GM20431 (cell line): ENCODE data around the gene DHX38.
"Not testable (repeated sequence)": the region's sequence is repeated elsewhere in the genome, so short reads cannot be mapped to it uniquely, and the experiment has no call there.

Experiments used
- in situ Hi-C: fragments of 300-500 bp; cut with MseI, MboI; formaldehyde crosslinking; loops from one replicate; pipeline ENCODE4 v1.15.0; 2020; ENCODE audit warnings: low sequenced_read_pairs; ENCODE audit not compliant: unreplicated experiment

The DHX38 gene

DNA sequence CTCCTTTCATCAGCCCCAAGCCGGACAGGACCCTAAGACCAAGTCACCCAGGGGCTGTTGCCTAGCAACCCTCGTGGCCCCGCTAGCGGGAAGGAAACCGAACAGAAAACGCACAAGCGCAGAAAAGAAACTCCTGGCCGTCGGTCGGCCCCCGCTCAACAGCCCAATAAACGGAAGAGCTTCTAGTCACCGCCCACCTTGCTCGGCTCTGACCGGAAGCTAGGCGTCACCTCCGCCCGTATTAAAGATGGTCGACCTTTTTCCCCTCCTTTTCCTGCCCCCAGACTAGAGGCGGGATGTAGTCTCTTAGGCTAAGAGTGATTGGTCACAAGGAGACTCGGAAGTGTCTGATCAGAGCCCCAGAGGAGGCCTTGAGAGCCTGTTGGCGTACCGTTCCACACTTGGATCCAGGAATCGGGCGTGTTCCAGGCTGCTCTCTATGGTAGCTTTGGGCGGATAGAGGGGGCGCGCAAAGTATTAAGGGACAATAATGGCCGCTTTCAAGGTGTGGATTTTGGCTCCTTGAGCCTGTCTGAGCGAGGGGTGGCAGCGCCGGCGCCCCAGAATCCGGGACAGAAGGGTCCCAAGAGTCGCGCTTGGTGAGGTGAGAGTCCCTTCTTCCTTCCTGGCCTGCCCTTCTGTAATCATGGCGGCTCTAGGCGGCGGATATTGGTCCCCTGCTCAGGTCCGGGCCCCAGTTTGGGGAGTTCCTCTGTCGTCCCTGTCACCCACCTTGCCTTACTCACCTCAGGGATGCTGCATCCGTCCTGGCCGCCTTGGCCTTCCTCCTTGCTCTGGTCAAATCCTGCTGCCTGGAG is at the start of gene DHX38, which contains the start of gene TXNL4B:
Gene DHX38, plus strand, starts transcription at position 400 of the 818 bp plus-strand sequence. CDS start 2,311 bp downstream, outside the sequence.
Gene TXNL4B, minus strand, starts transcription at position 173 of the 818 bp plus-strand sequence. CDS start 2,871 bp downstream, outside the sequence.
- in situ Hi-C loops, result no loop called here

DNA sequence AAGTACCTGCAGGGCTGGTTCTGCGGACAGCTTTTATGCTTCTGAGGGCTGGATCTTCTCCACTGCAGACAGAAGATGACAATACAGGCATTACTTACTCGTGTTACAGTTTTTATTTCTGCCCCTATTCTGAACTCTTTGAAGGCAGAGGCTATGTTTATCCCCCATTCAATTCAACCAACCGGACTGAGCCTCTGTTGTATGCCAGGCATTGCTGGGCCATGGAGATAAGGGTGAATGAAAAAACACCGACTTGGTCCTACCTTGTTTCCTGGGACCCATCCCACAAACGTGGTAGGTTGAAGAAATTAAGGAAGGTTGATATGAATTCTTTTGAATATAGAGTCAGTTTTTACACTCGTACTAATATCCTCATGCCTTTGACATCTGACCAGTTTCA is 49.4 kb upstream of the DHX38 start:
- in situ Hi-C loops, result no loop called here

DNA sequence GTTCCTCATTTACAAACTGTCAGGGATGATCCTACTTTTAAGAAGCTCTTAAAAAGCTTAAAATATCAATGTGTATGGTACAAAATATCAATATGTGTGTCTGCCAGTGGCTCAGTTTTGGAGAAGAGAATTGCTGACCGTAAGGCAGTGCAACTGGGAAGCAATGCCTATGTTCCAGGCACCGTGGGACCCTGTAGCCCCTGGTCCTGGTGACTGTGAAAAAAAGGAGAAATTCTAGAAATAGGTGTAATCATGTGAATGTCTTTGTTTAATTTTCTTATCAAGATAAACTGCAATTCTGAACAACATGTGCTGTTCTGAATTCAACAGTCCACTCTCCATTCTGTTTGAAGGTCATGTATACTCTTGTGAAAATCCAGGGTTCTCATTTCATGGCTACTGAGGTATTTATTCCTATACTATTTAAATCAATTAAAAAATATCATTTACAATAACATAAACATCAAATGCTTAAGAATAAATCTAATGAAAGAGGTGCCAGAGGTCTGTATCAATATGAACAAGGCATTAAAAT is 48.8 kb upstream of the DHX38 start:
- in situ Hi-C loops, result no loop called here

DNA sequence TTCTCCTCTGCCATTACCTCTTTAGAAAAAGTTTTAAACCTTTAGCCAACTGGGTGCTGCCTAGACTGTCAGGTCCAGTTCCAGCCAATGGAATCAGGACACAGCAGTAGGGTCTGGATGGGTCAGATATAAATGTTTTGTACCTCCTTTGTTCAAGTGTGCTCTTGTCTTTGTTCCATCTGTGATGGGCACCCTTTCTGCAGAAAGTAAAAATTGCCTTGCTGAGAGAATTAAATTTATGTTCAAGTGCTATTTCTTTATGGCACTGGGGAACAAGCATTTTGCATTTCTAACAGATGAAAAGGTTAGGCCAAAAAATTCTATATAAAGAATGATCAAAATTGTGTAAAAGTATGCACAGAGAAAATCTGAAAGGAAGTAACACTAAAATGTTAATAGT is 44.5 kb upstream of the DHX38 start:
- in situ Hi-C loops, result no loop called here

DNA sequence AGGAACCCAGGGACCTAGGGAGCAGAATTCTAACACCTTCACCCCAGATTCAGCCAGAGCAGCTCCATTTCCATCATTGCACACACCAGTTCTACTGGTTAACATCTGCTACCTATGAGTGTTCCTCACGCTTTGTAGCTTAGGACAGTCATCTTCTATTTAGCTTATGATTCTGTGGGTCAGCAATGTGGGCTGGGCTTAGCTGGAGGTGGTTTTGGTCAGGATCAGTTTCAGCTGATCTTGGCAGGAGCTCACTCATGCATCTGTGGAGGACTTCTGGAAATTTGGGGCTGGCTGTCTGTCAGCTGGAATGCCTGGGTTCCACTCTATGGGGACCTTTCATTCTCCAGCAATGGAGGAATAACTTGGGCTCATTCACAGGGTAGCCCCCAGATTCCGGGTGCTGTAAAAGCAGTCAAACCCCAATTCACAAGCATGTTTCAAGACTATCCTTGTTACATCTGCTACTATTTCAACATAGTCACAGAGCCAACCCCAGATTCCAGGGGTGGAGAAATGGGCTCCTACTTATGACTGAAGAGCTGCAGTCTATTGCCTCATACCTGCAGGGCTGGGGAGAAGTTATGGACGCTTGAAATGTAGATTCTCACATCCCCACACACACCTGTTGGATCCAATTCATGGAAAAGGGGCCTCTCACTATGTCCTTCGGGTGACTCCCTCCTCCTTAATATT is 42.7 kb upstream of the DHX38 start:
- in situ Hi-C loops, result no loop called here

DNA sequence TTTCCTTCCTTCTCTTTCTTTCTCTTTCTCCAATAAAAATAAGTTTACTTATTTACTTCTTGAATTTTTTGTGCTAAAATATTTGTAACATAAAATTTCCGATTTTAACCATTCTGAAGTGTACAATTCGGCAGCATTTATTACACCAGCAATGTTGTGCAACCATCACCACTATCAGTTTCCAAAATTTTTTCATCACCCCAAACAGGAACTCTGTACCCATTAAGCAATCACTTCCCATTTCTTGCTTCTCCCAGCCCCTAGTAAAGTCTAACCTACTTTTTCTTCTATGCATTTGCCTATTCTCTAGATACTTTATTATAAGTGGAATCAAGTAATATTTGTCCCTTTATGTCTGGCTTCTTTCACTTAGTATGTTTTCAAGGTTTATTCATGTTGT is 41.8 kb upstream of the DHX38 start:
- in situ Hi-C loops, result no loop called here

DNA sequence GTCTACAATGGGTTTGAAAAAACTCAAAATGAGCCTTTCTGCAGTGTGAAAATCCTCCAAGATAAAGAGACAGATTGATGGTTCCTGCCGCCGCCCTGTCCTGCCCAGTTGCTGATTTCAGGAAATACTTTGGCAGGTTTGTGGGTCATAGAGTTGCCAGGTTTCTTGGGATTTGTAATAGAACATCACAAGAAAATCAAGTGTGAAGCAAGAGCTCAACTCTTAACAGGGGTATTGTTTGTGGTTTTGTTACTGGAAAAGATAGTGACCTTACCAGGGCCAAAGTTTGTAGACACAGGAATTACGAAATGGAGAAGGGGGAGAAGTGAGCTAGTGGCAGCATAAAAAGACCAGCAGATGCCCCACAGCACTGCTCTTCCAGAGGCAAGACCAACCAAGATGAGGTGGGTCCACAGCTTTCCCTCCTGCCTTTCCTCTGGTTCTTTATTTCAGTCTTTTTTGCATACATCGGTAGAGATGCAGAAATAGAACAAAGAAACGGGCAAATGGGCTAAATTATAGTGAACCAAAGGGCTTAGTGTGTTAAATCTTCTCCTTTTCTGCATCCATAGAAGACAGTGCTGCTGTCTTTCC is 39.3 kb upstream of the DHX38 start, which contains the start of gene HP:
Gene HP, plus strand, starts transcription at position 252 of the 594 bp plus-strand sequence. Its CDS starts 148 bp downstream, at position 400.
- in situ Hi-C loops, result not testable (repeated sequence)

DNA sequence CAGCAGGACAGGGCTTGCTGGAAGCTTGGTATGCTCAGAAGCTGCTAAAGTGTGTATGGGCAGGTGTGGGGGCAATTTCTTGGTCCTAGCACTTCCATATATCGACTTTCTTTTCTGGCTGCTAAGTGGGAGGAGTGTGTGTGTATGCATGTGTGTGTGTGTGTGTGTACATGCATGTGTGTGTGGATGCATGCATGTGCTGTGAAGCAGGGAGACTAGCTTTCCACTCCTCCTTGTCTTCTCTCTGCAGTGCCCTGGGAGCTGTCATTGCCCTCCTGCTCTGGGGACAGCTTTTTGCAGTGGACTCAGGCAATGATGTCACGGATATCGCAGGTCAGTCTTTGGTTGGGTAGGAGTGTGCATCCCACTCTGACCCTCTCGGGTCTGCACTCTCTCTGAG is 37.7 kb upstream of the DHX38 start:
- in situ Hi-C loops, result no loop called here

DNA sequence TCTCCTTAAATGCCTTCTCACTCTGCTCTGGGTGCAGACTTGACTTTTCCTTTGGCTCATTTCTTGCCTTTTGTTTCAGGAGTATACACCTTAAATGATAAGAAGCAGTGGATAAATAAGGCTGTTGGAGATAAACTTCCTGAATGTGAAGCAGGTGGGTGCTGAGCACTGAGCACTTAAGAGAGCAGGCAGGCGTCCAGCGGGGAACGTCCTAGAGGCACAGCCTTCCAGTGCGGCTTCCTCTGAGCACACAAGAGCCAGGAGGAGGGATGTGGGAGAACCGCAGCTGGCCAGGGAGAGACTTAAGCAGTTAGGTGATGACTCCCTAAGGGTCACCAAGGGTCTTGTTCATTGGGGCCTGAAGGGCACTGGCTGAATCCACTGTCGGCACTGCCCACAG is 36.3 kb upstream of the DHX38 start:
- in situ Hi-C loops, result not testable (repeated sequence)

DNA sequence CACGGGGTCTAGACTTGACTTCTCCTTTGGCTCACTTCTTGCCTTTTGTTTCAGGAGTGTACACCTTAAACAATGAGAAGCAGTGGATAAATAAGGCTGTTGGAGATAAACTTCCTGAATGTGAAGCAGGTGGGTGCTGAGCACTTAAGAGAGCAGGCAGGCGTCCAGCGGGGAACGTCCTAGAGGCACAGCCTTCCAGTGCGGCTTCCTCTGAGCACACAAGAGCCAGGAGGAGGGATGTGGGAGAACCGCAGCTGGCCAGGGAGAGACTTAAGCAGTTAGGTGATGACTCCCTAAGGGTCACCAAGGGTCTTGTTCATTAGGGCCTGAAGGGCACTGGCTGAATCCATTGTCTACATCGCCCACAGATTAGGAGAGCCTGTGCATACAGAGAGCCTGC is 34.6 kb upstream of the DHX38 start:
- in situ Hi-C loops, result not testable (repeated sequence)

DNA sequence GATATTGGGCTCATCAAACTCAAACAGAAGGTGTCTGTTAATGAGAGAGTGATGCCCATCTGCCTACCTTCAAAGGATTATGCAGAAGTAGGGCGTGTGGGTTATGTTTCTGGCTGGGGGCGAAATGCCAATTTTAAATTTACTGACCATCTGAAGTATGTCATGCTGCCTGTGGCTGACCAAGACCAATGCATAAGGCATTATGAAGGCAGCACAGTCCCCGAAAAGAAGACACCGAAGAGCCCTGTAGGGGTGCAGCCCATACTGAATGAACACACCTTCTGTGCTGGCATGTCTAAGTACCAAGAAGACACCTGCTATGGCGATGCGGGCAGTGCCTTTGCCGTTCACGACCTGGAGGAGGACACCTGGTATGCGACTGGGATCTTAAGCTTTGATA is 33.2 kb upstream of the DHX38 start:
- in situ Hi-C loops, result no loop called here

DNA sequence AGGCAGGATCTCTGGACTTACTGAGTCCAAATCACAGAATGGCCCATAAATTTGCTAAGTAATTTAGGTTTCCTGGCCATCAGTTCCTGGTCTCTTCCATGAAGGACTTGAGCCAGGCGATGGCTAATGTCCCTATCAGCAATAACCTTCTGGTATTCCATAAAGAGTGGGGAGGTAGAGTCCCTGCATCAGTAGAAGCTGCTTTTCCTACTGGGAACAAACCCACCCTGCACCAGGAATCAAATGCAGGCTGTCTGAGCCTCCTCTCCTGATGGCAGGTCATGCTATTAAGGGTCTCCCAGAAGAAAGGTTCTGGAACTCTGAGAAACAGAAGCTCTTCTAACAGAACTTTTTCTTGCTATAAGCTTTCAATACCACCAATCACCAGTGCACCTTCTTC is 32.1 kb upstream of the DHX38 start:
- in situ Hi-C loops, result no loop called here

DNA sequence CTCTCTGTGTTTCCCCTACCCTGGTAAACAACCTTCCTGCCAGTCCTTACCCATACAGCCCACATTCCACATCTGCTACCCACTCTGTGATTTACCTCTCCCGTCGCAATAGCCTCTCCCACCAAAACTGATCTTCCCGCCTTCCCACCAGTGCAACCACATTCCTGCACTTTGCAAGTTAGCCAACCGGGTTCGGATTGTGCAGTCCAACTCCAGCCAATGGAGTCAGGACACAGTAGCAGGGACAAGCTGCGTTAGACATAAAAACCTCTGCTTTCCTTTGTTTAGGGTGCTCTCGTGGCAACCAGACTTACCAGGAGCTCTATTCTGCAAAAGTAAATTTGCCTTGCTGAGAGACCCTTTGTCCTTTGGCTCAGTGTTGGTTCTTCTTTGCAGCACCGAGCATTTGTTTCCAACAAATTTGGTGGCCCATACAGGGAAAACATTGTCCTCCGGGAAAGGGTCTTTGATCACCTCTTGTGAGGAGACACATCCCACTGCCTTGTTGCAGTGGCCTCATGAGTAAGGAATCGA is 29.2 kb upstream of the DHX38 start:
- in situ Hi-C loops, result no loop called here

DNA sequence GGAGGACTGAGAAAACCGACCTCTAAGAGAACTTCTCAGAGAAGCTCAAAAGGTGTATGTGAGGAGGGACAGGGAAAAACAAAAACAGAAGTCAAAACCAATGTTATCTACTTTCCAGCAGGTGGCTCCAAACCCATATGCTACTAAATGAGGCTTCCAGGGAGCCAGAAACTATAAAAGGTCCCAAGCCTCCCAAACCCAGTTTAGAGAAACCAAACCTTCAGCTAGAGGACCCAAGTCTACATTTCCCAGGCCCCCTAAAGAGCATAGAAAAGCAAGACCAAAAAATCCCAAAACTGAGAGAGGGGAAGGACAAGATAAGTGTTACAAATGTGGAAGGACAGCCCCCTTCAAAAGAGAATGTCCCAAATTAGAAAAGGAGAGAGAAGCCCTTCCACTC is 26.9 kb upstream of the DHX38 start:
- in situ Hi-C loops, result no loop called here

DNA sequence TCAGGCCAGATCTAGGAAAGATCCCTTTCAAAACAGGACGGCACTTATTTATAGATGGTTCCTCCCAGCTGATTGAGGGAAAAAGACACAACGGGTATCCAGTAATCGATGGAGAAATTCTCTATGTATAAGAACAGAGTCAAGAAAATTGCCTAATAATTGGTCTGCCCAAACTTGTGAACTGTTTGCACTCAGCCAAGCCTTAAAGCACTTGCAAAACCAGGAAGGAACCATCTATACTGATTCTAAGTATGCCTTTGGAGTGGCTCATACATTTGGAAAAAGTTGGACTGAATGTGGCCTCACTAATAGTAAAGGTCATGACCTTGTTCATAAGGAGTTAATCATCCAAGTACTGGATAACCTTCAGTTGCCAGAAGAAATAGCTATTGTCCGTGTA is 24.7 kb upstream of the DHX38 start:
- in situ Hi-C loops, result no loop called here

DNA sequence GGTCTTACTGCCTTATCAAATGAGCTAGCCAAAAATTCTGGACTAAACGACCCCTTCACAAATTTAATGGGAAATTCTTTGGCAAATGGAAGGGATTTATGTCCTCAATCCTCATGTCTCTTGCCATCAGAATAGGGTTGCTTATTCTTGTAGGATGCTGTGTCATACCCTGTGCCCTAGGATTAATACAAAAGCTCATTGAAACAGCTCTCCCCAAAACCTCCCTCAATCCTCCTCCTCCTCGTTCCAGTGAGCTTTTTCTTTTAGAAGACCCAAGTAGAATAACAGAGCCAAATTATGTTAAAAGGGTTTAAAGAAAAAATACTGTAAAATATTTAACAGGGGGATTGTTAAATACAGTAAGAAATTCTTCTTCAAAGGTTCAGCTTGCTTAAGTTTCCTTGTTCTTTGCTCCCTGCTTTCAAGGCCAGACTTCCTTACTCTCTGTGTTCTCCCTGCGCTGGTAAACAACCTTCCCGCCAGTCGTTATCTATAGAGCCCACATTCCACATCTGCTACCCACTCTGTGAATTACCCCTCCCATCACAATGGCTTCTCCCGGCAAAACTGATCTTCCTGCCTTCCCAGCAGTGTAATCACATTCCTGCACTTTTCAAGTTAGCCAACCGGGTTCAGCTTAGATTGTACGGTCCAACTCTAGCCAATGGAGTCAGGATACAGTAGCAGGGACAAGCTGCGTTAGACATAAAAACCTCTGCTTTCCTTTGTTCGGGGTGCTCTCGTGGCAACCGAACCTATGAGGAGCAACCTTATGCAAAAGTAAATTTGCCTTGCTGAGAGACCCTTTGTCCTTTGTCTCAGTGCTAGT is 20.9 kb upstream of the DHX38 start:
- in situ Hi-C loops, result no loop called here

DNA sequence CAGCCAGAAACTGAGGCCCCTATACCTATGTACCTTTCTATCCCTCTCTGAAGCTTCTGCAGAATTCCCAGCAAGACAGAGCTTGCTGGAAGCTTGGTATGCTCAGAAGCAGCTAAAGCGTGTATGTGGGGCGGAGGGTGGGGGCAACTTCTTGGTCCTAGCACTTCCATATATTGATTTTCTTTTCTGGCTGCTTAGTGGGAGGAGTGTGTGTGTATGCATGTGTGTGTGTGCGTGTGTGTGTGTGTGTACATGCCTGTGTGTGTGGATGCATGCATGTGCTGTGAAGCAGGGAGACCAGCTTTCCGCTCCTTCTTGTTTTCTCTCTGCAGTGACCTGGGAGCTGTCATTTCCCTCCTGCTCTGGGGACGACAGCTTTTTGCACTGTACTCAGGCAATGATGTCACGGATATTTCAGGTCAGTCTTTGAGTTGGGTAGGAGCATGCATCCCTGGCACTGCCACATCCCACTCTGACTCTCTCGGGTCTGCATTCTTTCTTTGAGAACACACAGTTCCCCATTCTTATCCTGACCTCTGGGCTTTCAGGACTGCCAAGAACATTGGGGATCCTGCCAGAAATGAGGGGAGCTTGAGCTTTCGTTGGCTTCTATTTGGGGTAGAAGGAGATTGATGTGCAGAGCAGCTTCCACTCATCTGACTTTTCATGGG is 20.0 kb upstream of the DHX38 start:
- in situ Hi-C loops, result no loop called here

DNA sequence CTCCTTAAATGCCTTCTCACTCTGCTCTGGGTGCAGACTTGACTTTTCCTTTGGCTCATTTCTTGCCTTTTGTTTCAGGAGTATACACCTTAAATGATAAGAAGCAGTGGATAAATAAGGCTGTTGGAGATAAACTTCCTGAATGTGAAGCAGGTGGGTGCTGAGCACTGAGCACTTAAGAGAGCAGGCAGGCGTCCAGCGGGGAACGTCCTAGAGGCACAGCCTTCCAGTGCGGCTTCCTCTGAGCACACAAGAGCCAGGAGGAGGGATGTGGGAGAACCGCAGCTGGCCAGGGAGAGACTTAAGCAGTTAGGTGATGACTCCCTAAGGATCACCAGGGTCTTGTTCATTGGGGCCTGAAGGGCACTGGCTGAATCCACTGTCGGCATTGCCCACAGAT is 18.6 kb upstream of the DHX38 start:
- in situ Hi-C loops, result not testable (repeated sequence)
